Sigmoid colon (tissue), 4 donors: ENCODE results near the gene HDHD3.

Source experiments
- EP300 ChIP-seq, 4 donors: sonication (generic); formaldehyde crosslinking; IDR thresholded peaks; one replicate each; pipeline ENCODE4 v1.6.1; 2017; ENCODE audit warnings: antibody characterized with exemption in 4 of 4
- POLR2A ChIP-seq, 2 donors: fragments of 450-650 bp; IDR thresholded peaks; one replicate each; pipeline ENCODE4 v1.6.1; 2016; ENCODE audit warnings: antibody characterized with exemption in 2 of 2, mild to moderate bottlenecking in 2 of 2, moderate library complexity in 2 of 2
- TF ChIP-seq, protein P1 (sequence below), 4 experiments: fragments of 450-650 bp in 3 of 4; fragments of 200-600 bp in 1 of 4; IDR thresholded peaks; one replicate each; pipeline ENCODE4 v1.5.1; 2016 to 2019; ENCODE audit warnings: antibody characterized with exemption in 4 of 4, mild to moderate bottlenecking in 3 of 4, moderate library complexity in 2 of 4

DNA sequence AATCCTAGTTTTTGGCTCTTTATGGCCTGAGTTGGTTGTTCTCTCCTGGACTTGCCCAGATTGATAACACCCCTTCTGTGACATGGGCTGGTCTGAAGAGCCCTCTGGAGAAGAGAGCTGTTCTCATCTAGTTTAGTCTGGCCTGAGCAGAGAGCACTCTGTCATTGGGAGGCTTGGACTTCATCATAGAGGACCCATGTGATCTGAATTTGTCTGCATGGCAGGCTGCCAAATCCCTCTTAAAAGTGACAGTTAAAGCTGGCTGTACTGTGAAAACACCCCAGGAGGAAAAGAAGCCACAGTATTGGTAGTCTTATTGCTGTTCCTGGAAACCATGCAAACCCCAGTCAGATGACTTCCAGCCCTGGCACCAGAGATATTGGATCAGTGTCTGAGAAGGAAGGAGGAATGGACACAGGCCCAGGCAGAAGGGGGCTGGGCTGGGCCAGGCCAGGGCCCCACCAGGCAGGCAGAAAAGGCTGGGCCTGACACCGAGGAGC, 33.0 kb downstream of the HDHD3 start:
- TF ChIP-seq, protein P1, sequence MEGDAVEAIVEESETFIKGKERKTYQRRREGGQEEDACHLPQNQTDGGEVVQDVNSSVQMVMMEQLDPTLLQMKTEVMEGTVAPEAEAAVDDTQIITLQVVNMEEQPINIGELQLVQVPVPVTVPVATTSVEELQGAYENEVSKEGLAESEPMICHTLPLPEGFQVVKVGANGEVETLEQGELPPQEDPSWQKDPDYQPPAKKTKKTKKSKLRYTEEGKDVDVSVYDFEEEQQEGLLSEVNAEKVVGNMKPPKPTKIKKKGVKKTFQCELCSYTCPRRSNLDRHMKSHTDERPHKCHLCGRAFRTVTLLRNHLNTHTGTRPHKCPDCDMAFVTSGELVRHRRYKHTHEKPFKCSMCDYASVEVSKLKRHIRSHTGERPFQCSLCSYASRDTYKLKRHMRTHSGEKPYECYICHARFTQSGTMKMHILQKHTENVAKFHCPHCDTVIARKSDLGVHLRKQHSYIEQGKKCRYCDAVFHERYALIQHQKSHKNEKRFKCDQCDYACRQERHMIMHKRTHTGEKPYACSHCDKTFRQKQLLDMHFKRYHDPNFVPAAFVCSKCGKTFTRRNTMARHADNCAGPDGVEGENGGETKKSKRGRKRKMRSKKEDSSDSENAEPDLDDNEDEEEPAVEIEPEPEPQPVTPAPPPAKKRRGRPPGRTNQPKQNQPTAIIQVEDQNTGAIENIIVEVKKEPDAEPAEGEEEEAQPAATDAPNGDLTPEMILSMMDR (IDR thresholded peaks at IDR 0.05) = no peak
- TF ChIP-seq EP300 (IDR thresholded peaks at IDR 0.05) = peak; percentile 48 to 85 (median 64)
- no peak for TF ChIP-seq POLR2A (IDR thresholded peaks at IDR 0.05)
